Left ventricle myocardium superior (tissue), 1 donor: ENCODE measurements around the gene LYPD1. TPM values are rescaled to one million over a fixed set of nuclear protein-coding genes. Genes with fewer than 3 reads are reported as not detected.

ENCODE experiments used
- ATAC-seq: fragments of 200-7000 bp; cut with Tn5 transposase; one replicate; pipeline ENCODE4 v1.9.1; 2020; ENCODE audit warnings: mild to moderate bottlenecking, moderate library complexity
- DNase-seq: peaks from one replicate; pipeline ENCODE4 v3.0.0-alpha.2; 2020
- intact Hi-C: fragments of 100-400 bp; cut with micrococcal nuclease; formaldehyde crosslinking; loops from one replicate; pipeline ENCODE4 v1.11.0; 2022
- total RNA-seq: library from RNA; stranded (reverse); fragmentation: NEBNext Ultra II Directional; extraction: Animal tissue kit (Norgen Biotek cat#: 25700); gene quantifications from one replicate; pipeline ENCODE4 v1.2.1, GENCODE V29; 2021
- donor health status: DM: no; HTN: yes; CAD: no; lungs with severe emphysema.

Gene LYPD1
- total RNA-seq, 1 donor from 2014 or later, result not detected

DNA sequence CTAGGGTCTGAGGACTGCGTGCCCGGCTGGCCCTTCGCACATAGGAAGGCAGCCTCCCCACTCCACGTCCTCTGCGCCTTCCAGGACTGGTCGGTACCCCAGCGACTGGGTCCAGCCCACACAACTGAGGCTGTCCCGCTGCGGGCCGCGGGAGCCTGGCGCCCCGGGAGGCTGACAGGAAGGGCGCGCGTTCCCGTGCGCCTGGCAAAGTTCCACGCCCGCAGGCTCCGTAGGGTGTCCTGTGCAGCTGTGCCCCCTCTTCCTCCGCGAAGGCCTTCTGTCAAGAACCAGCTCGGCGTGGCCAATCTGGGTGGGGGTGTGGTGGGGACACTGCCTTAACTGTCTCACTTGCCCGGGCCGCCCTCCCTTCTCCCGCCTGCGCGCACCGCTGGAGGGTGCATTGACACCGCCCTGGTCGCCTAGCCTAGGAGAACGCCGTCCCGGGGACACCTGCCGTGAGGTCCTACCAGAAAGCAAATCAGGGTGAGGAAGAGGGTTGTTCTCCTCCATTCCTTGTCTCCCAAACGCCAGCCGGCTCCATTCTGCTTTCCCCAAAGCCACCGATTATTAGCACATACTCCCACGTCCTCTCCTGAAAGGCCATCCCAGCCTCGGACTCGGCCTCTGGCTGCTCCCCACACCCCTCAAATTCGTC, 618 bp upstream of the LYPD1 start:
- intact Hi-C loops, result no loop called here
- peak; percentile 78 for ATAC-seq
- DNase-seq, result peak; percentile 40

DNA sequence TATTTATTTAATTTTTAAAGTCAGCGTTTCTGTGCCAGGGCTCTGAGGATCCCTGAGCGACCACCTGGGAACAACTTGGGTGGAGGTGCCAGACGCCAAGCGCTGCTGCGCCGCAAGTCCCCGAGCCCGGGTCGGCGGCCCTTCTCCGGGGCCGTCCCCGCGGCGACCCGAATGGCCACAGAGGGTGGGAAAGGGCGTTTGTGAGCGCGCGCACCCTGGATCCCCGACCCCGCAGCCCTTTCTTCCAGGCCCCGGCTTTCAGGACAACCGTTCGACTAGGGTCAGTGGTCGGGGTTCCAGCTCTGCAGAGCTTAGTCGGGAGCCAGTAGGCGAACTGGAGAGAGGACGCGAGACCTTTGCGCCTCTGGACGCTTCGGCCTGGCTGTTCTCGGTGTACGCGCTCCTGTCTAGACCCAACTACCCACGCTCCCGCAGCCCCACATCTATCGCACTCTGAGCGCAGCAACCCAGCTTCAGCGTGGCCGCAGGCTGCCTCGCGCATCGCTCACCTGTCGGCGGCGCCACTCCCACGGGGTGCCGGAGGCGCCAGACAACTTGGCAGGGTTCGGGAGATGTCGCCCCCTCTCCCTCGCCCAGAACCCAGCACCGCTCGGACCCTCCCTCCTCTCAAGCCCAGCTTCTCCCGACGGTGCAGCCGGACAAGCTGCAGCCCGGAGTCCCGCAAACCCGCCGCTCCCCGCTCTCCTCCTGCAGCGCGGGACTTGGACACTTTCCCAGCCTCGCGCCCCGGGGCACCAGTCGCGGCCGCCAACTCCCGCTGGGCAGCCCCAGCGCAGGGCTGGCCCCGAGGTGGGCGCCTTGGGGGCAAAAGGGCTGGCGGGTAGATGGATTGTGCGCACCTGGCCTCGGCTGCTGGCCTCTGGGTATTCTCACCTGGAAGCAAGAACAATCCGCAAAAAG, 758 bp downstream of the LYPD1 start:
- intact Hi-C loops, result no loop called here
- ATAC-seq (peak; percentile 22), DNase-seq (no peak)

DNA sequence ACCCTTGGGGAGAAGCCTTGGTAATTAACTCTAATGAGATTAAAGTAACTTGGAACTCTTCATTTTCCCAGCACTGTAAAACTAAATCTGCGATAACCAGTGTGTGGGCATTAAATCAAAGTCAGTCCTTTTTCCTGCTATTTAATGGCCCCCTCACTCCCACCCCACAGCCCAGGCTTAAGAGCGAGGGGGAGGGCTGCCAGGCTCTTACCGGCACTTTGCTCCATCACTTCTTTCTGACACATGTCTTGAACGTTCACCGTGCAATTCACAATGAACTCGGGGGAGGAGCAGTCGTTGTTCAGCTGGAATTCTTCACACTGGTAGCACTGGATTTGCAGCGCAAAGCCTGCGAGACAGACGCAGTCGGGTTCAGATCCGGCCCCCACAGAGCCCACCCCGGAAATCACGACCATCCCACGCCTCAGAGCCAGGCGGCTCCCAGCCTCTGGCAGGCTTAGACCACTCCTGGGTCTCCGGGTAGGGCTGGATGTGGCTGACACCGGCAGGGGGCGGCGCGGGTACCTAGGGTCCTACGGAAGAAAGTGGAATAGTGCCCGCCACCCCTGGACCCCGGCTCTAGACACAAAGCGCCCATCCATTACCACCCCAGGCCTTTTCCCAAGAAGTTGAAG, 1.7 kb downstream of the LYPD1 start:
- DNase-seq (no peak), ATAC-seq (no peak)
- intact Hi-C loops, result no loop called here

GRCh38 chr2:132667706-132668105, 2.3 kb downstream of the LYPD1 start:
- DNase-seq, result no peak
- no peak for ATAC-seq
- intact Hi-C loops, result no loop called here

- intact Hi-C loops, result no loop called here
- DNase-seq (no peak), ATAC-seq (no peak)
Measured at GRCh38 chr2:132665401-132666140, 4.4 kb downstream of the LYPD1 start.

GRCh38 chr2:132664096-132664495, 5.9 kb downstream of the LYPD1 start:
- intact Hi-C loops, result no loop called here
- ATAC-seq, result no peak

GRCh38 chr2:132662732-132663131, 7.3 kb downstream of the LYPD1 start:
- intact Hi-C loops, result no loop called here
- ATAC-seq, result no peak
- DNase-seq, result no peak

More at GRCh38 chr2:132664096-132664495, 5.9 kb downstream of the LYPD1 start:
- no peak for DNase-seq

GRCh38 chr2:132659331-132659730, 10.7 kb downstream of the LYPD1 start:
- intact Hi-C loops, result no loop called here
- no peak for DNase-seq
- ATAC-seq, result no peak

DNA sequence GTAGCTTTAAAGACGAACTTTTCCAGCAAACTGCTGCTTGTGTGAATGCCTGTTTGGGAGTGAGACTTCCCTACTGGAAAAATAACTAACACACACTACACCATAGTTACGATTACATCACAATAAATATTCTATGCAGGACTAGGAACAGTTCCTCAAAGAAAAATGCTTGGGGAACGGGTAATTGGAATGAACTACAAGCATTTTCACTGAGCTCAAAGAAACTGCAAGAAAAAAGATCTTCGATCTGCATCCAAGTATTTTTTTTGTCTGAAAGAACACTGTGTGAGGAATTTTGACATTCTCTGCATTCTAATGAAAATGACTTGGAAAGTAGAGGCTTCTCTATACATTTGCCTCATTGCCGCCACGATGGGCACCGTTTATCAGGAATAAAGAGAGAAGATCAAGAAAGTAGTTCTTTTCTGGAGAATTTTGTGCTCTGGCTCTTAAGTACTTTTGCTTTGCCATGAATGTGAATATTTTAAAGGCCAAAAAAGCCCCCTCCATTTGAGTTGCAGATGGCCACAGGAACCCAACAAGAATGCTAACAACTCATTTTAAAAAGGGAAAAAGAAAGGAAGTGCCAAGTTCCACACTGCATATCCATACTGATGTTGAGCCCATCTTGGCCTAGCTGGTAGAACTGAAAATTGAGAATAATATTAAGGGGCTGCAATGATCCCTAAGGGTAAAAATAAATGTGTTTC, 13.6 kb downstream of the LYPD1 start:
- intact Hi-C loops, result no loop called here

GRCh38 chr2:132654968-132655367, 15.0 kb downstream of the LYPD1 start:
- no peak for DNase-seq
- intact Hi-C loops, result no loop called here
- ATAC-seq, result no peak

More for the DNA sequence above, 13.6 kb downstream of the LYPD1 start:
- DNase-seq (no peak), ATAC-seq (no peak)

- intact Hi-C loops, result no loop called here
- no peak for DNase-seq
- no peak for ATAC-seq
Measured at GRCh38 chr2:132654335-132654734, 15.7 kb downstream of the LYPD1 start.

DNA sequence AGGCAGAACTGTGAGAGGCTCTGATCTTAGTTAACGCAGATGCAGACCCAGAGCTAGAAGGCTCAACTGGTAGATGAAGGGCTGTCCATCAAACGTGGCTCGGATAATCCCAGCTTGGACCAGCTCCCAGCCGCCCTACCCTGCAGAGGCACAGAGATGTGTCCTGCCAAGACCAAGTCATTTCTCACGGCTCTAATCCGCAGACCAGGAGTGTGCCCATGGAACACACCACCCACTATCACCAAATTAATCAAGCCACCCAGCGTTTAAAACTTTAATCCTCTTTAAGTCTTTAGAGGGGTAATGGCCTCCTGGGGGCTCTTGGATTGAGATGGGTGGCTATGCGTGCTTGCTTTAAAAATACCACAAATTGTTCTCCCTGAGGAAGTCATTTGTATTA, 17.5 kb downstream of the LYPD1 start:
- DNase-seq, result no peak
- ATAC-seq, result no peak
- intact Hi-C loops, result no loop called here

- intact Hi-C loops, result no loop called here
- DNase-seq, result no peak
- ATAC-seq, result peak; percentile 34
Measured at GRCh38 chr2:132651115-132652045, 18.6 kb downstream of the LYPD1 start.

DNA sequence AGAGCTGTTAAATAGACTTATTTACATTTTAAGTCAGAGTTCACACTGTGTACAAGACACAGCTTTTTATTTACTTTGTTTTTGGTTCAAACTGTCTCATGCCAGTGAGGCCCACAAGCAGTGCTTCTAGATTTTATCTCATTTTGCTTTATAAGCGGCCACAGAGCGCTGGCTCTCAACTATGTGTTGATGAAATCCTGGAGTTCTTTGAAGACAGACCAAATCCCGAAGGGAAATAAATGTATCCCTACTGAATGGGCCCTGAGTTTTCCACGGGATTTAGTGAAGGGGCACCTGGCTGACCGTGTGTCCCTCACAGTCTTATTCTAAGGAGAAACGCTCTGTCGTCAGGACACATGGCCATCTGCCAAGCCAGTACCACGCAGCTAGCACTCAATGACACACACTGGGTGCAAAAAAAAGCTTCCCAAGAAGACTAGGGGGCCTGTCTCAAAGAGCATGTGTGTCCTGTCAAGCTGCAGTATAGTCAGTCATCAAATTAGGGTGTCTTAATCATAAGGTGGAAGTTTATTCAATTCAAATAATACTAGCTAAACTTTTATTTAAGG, 23.4 kb downstream of the LYPD1 start:
- ATAC-seq (no peak), DNase-seq (no peak)
- intact Hi-C loops, result no loop called here

- DNase-seq (peak; percentile 32), ATAC-seq (no peak)
- intact Hi-C loops, result no loop called here
Measured at GRCh38 chr2:132645722-132646539, 24.1 kb downstream of the LYPD1 start.

DNA sequence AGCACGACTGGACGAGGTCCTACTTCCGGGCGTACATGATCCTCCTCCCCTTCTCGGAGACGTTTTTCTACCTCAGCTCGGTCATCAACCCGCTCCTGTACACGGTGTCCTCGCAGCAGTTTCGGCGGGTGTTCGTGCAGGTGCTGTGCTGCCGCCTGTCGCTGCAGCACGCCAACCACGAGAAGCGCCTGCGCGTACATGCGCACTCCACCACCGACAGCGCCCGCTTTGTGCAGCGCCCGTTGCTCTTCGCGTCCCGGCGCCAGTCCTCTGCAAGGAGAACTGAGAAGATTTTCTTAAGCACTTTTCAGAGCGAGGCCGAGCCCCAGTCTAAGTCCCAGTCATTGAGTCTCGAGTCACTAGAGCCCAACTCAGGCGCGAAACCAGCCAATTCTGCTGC, 24.8 kb downstream of the LYPD1 start:
- no peak for ATAC-seq
- intact Hi-C loops, result no loop called here
- no peak for DNase-seq

DNA sequence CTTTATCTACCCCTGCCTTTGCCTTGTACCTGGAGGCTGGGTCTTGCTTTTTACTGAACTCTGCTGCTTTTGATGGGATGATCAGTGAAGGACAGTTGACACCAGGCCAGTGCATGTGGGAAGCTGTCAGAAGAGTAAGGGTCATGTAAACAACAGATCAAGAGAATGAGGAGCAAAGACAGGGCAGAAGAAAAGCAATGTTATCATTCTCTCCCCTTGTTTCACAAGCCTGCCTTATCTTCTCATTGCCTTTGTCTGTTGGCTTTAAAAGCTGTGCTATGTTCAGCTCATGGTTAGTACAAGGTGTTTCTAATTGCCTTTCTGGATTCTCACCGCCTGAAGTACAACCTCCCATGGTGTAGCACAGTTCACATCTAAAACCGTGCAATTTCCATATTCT, 27.6 kb downstream of the LYPD1 start:
- DNase-seq (no peak), ATAC-seq (no peak)
- intact Hi-C loops, result no loop called here
